GM18502 (cell line): ENCODE results near the gene TOR1B.
"Not testable (repeated sequence)": the region's sequence is repeated elsewhere in the genome, so short reads cannot be mapped to it uniquely, and the experiment has no call there.

Source experiments
- ATAC-seq: cut with Tn5 transposase; IDR thresholded peaks from one replicate; pipeline ENCODE4 v1.9.1; 2021; ENCODE audit warnings: mild to moderate bottlenecking; ENCODE audit not compliant: unreplicated experiment, poor library complexity

The TOR1B gene, protein sequence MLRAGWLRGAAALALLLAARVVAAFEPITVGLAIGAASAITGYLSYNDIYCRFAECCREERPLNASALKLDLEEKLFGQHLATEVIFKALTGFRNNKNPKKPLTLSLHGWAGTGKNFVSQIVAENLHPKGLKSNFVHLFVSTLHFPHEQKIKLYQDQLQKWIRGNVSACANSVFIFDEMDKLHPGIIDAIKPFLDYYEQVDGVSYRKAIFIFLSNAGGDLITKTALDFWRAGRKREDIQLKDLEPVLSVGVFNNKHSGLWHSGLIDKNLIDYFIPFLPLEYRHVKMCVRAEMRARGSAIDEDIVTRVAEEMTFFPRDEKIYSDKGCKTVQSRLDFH

DNA sequence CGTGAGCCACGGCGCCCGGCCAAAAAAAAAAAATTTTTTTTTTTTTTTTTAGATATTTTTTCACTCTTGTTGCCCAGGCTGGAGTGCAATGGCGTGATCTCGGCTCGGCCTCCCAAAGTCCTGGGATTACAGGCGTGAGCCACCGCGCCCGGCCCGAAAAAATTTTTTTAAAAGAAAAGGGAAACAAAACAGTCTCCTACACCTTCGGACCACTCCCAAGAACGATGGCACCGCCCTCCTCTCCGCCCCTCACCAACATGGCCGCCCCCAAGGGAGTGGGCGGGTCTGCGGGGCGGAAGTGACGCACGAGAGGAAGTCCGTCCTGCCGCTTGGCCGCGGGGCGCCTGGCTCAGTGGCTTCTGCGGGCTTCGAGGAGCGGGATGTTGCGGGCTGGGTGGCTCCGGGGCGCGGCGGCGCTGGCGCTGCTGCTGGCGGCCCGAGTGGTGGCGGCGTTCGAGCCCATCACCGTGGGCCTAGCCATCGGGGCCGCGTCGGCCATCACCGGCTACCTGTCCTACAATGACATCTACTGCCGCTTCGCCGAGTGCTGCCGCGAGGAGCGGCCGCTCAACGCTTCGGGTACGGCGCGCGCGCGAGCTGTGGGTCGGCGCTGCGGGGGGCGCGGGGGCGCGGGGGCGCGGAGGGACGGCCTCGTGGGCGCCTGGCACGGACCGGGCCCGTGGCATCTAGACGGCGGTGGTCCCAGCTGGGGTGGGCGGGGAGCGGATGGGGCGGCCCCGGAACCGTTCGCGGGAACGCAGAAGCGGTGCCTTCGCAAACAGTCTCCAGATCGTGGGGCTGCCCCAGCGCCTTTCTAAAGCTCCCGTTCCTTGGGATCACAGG is at the start of gene TOR1B:
TSS of gene TOR1B (plus strand) at position 352 of the 843 bp plus-strand sequence. CDS start at position 381, 29 bp downstream.
- ATAC-seq = peak; percentile 95

DNA sequence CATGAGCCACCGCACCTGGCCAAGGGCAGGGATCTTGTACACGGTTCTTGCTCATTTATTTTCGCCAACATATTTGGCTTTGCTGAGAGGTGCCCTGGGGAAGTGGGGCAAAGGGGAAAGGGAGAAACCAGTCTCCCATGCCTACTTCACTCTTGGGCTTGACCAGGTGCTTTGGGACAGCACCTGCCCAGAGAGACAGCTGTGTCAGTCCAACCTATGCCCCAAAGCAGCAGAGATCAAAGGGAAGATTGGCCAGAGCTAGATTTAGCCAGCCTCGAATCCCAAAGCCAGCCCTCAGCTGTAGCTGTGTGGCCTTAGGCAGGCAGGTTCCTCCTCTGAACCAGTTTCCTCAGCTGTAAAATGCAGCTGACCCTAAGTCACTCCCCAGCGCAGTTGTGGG is 47.8 kb upstream of the TOR1B start:
- no peak for ATAC-seq

DNA sequence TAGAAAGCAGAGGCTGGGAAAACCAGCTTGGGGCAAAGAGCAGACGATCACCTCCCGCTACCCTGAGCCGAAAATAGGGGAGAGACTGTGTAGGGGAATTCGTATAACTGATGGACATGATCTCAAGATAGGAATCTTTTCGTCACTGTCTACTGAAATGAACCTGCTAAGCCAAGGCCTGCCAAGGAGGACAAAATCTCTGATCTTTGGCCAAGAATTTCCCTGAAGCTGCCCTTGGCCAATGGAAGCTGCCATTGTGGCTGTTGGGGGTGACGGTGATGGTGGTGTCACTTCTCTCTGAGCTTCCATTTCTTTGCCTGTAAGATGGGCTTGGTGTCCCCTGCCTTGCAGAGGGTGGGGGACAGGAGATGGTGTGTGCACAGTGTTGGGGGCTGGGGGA is 46.8 kb upstream of the TOR1B start:
- ATAC-seq = no peak

DNA sequence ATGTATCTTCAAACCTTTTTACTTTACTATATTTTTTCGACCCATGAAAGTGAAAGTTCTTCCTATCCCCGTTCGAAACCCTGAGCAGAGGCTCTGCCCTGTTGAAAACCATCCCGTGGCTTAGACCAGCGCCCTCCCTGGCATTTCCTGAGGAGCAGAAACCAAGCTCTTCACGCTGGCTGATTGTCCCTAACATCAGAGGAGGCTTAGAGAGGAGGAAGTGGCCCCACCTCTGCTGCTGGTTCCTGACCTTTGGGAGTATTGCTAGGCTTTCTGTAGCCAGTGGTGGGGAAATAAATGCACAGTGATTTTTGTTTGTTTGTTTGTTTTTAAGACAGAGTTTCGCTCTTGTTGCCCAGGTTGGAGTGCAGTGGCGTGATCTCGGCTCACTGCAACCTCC is 45.9 kb upstream of the TOR1B start:
- no peak for ATAC-seq

DNA sequence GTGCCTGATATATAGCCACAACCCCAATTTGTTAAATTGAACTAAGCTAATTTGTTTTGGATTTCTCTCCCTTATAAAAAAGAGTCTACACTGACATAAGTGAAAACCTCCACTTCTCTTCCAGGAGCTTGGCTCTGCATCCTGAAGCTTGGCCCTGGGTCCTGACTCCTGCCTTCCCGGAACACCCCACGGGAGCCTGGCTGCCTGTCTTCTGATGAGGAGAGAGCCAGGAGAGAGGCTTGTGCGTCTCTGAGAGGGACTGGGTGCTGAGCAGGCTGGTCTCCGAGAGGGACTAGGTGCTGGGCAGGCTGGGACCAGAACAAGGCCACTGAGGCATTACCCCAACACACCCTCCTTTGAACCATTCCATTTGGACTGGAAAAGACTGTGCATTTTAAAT is 43.7 kb upstream of the TOR1B start:
- ATAC-seq = no peak

DNA sequence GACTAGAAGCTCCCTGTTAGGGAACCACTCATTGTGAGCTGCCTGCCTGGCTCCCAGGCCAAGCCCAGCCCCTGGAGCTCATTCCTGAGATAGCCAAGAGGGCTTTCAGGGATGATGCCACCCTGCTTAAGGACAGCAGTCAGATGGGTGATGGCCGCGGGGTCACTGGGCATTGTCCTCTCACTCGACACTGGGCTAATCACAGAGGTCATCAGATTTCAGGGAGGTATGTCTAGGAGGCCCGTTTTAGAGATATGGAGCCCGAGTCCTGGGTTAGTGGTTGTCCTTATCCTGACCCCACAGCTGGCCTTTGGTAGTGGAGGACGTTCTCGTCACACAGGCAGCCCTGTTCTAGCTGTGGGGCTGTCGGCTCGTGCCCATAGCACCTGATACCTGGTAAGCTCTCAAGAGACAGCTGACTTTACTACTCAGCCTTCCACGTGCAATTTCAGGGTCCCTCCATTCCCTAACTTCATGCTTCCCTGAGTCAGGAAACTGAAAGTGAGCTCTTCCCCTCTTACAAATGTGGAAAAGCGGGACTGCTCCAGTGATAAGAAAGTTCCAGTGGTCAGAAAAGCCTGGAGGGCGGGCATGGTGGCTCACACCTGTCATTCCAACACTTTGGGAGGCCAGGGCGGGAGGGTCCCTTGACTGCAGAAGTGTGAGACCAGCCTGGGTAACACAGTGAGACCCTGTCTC is 43.0 kb upstream of the TOR1B start:
- ATAC-seq = no peak

DNA sequence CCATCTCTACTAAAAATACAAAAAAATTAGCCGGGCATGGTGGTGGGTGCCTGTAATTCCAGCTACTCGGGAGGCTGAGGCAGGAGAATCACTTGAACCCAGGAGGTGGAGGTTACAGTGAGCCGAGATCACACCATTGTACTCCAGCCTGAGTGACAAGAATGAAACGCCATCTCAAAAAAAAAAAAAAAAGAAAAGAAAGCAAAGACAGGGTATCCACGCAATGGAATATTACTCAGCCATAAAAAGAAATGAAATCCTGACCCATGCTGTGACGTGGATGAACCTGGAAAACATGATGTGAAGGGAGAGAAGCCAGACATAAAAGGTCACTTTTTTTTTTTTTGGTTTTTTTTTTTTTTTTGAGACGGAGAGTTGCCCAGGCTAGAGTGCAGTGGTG is 42.2 kb upstream of the TOR1B start:
- ATAC-seq = not testable (repeated sequence)

DNA sequence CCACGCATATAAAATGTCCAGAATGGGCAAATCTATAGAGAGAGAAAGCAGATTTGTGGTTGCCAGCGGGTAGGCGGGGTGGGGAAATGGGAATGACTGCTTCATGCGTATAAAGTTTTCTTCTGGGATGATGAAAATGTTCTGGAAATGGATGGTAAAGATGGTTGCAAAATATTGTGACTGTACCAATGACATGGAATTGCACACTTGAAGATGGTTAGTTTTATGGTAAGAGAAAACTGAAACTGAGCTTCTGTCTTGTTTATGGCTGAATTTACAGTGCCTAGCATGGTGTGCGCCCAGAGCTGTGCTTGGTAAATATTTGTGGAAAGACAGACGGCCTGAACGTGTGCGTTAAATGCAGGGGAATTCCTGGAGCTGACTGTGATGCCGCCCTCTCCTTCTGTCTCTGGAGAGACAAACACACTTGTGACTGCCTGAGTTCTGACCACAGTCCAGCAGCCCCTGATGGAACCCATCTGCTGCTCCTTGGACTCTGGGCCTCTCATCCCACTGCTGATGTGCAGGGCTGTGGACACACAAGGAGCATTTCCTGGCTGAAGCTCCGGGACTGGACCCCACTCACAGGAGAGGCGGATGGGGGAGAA is 41.6 kb upstream of the TOR1B start:
- no peak for ATAC-seq

DNA sequence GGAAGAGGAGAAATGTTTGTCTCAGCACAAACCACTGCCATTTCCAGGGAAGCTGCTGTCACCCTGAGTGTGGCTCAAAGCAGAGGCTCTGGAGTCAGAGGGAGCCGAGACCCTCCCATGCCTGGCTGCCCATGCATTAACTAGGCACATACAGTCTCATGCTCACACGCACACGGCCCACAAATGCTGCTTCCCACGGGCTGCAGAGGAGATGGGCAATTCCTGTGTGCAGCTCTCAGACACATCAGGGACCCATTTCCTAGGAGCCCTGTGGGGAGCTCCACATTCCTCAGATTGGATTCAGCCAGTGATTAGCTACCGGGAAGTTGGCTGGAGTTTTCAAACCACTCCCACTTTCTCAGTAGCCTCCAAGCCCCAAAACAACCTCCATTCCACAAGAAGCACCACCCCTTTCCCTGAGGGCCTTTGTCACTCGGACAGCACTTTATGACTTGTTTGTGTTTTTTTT is 41.0 kb upstream of the TOR1B start:
- ATAC-seq = no peak

DNA sequence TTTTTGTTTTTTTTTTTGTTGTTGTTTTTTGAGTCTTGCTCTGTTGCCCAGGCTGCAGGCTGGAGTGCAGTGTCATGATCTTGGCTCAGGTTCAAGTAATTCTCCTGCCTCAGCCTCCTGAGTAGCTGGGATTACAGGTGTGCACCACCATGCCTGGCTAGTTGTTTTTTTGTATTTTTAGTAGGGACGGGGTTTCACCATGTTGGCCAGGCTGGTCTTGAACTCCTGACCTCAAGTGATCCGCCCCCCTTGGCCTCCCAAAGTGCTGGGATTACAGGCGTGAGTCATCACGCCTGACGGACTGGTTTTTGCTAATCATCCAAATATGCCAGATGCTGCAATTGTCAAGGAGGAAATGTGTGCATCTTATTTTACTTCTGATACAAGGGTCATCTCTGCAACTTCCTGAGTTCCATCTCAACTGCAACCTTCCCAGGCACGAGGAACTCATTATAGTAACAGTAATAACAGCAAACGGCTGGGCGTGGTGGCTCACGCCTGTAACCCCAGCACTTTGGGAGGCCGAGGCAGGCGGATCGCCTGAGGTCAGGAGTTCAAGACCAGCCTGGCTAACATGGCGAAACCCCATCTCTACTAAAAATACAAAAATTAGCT is 40.5 kb upstream of the TOR1B start:
- not testable (repeated sequence) for ATAC-seq

DNA sequence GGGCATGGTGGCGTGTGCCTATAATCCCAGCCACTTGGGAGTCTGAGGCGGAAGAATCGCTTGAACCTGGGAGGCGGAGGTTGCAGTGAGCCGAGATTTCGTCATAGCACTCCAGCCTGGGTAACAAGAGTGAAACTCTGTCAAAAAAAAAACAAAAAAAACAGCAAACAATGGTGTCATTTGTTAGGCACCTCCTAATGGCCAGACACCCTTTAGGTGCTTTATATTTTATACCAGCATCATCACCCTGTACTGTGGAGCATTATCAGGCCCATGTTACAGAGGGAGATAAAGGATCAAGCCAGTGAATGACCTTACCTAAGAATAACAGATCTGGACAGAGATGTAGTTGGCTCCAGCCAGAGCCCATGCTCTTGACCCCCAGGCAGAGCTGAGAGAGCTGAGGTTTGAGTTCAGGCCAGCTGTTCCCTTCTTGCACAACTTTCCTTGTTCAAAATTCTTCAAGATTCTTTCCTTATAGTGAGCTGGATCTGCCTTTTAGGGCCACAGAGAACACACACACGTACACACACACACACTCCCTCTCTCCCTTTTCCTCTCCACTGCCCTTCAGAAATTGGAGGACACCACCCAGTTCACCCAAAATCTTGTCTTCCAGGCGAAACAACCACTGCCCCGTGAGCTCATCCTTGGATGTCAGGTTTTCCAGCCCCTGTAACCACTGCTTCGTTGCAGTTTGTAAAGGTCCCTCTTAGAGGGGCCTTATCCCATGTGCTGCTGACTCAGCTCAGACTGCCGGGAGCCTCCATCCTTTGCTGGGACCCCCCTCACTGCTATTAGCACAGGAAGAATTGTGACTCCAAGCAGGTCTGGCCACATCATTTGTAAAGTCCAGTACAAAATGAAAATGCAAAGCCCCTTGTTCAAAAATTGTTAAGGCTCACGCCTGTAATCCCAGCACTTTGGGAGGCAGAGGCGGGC is 39.7 kb upstream of the TOR1B start:
- no peak for ATAC-seq

DNA sequence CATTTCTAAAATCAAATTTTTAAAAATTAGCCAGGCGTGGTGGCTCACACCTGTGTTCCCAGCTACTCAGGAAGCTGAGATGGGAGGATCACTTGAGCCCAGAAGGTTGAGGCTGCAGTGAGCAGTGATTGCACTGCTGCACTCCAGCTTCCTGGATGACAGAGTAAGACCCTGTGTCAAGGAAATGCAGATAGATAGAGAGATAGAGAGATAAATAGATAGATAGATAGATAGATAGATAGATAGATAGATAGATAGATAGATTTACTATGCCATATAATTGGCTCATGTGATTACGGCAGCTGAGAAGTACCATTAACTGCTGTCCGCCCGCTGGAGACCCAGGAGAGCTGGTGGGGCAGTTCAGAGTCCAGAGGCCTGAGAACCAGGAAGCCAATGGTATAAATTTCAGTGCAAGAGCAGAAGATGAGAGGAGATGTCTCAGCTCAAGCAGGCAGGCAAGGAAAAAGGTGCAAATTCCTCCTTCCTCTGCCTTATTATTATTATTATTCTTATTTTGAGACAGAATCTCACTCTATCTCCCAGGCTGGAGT is 37.1 kb upstream of the TOR1B start:
- no peak for ATAC-seq

DNA sequence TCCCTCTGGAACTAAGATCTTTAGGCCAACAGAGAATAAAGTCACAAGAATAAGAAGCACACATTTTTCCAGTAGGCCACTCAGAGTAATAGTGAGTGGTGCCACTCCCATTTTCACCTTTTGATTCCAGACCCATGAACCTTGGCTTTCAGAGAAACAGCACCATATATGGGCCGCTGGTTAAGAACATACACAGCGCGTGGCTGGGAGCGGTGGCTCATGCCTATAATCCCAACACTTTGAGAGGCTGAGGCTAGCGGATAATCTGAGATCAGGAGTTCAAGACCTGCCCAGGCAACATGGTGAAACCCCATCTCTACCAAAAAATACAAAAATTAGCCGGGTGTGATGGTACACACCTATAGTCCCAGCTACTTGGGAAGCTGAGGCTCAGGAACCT is 34.5 kb upstream of the TOR1B start:
- no peak for ATAC-seq

DNA sequence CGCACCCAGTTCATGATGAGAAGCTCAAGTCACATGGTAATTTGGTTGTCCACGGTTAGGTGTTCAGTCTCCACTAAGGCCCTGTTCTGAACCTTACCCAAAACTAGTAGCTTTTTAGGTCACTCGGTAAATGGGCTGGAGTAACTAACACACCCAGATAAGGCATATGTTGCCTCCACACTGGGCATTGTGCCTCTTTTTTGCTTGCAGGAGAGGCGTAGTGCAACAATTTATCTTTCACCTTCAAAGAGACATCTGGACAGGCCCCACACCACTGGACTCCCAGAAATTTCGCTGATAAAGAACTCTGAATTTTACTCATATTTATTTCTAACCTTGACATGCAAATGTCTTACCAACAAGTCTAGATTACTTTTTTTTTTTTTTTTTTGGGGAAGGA is 33.3 kb upstream of the TOR1B start:
- ATAC-seq = no peak

DNA sequence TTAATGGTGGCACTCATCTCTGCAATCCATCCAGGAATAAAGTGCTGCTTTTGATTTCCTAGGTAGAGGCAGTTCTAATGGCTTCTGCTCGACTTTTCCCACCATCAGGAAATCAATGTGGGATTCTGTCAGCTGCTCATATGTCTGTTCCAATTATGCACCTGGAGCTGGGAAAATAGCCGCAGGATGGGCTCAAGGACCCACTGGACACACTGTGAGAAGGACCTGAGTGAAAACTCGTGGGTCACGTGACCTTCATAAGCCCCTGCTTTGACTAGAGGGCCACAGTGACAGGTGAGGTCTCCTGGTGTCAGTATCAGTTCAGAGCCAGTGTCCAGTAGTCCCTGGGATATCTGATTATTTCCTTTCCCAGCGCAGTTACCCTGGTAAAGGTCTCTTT is 32.2 kb upstream of the TOR1B start:
- no peak for ATAC-seq

DNA sequence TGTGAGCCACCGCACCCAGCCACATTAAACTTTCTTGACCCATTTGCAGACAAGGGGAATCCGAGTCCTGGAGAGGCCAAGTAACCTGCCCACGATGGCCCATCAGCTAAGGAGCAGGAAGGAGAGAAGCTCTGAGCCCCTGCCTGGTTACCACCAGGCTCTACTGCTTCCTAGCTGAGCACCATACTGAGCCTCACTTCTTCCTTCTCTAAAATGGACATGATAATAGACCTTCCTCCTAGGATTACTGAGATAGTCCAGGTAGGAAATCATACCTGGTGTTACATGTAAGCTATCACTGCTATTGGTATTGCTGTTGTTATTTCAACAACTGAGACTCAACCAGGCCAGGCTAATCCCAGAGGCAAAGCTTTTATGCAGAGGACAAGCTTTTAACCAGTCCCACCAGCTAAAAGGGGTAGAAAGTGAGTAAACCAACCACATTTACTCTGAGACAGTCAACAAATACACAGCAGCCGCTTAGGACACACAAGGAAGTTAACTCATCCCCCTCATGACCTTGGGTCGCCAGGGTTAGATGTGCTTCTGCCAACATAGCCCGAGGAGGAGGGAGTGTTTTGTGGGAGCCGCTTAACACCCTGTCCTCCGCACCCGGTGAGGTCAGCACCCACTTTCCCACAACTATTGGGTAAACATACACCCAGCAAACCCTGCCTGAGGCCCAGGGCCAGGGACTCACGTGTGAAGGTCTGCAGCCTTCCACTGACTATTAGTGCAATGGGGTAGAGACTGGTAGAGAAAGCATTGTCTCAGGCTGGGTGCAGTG is 29.5 kb upstream of the TOR1B start:
- ATAC-seq = no peak

DNA sequence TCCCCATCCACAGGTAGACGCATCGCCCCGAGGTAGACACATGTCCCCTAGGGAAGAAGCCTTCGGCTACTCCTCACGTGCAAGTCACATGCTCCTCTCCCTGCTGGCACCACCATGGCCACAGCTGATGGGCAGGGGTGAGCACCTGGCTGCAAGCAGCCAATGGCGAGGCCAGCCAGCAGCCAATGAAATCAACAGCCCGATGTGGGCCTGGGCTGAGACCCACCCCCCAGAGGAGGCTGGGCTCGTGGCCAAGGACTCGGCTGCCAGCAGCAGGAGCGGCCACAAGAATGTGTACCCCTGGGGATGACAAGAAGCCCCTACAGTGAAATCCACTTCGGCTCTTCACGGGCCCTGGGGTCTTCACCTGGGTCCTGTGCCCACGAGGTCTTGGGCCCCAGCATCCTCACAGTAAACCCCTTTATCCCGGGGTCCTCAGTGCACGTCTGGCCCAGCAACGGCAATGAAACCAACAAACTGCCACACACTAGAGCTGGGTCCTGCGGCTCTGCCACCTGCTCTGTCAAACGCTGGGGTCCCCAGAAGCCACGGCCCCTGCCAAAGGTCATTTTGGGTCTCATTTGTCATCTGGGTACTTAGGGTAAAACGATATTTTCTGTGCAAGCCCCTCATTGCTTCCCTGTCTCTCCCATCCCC is 28.1 kb upstream of the TOR1B start:
- no peak for ATAC-seq

DNA sequence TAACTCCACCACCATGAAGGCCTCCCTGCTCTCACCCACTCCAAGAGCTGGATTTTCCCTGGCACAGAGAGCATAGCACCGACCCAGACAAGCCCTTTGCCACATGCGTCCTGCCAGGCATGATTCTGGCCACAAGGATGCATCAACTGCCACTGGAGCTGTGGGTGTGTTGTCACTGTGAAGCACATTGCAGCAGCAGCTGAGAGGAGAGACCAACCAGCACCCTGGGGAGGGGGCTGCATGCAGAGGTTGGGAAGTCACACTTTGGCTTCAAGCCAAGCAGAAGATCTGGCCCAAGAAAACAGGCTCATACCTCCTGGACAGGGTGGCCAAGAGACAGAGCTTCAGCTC is 27.6 kb upstream of the TOR1B start:
- ATAC-seq = no peak
